MV-4-11 (cell line): ENCODE measurements around the gene AQP5.
"Not testable (repeated sequence)": the region's sequence is repeated elsewhere in the genome, so short reads cannot be mapped to it uniquely, and the experiment has no call there.

Experiments used
- DNase-seq: peaks from one replicate; lab custom pipeline; 2025; lab: John Stamatoyannopoulos, UW

Gene AQP5

GRCh38 chr12:49980501-49981349, 19.1 kb downstream of the AQP5 start:
- DNase-seq, result no peak

- DNase-seq, result peak; percentile 81
Observed at GRCh38 chr12:49982246-49983087, 20.8 kb downstream of the AQP5 start.

GRCh38 chr12:49983892-49984291, 22.2 kb downstream of the AQP5 start:
- peak; percentile 68 for DNase-seq

- no peak for DNase-seq
Observed at GRCh38 chr12:49984476-49985359, 23.0 kb downstream of the AQP5 start.

GRCh38 chr12:49985981-49986380, 24.3 kb downstream of the AQP5 start:
- DNase-seq, result no peak

- not testable (repeated sequence) for DNase-seq
Observed at GRCh38 chr12:49986476-49986875, 24.8 kb downstream of the AQP5 start.

- peak; percentile 83 for DNase-seq
Observed at GRCh38 chr12:49987625-49988303, 26.1 kb downstream of the AQP5 start.

- not testable (repeated sequence) for DNase-seq
Observed at GRCh38 chr12:49989400-49989799, 27.7 kb downstream of the AQP5 start.

- DNase-seq, result peak; percentile 75
Observed at GRCh38 chr12:49990273-49990672, 28.6 kb downstream of the AQP5 start.

- DNase-seq, result no peak
Observed at GRCh38 chr12:49998453-49998852, 36.8 kb downstream of the AQP5 start.

- DNase-seq, result no peak
Observed at GRCh38 chr12:50003595-50003994, 41.9 kb downstream of the AQP5 start.

- DNase-seq, result no peak
Observed at GRCh38 chr12:50004696-50005095, 43.0 kb downstream of the AQP5 start.

- DNase-seq, result no peak
Observed at GRCh38 chr12:50005175-50005574, 43.5 kb downstream of the AQP5 start.

GRCh38 chr12:50006280-50006679, 44.6 kb downstream of the AQP5 start:
- no peak for DNase-seq

GRCh38 chr12:50006754-50007442, 45.2 kb downstream of the AQP5 start:
- no peak for DNase-seq

- DNase-seq, result no peak
Observed at GRCh38 chr12:50013361-50014147, 51.9 kb downstream of the AQP5 start.

- no peak for DNase-seq
Observed at GRCh38 chr12:50014342-50014741, 52.7 kb downstream of the AQP5 start.
